A673 (cell line): ENCODE data around the gene LINC01488. TPM values are rescaled to one million over a fixed set of nuclear protein-coding genes. Genes with fewer than 3 reads are reported as not detected.

Experiments
- BruUV-seq: library from RNA; stranded (reverse); fragments of 400-500 nt; replicated peaks from 2 replicates; lab custom pipeline; 2021; lab: Mats Ljungman, UMichigan
- CTCF ChIA-PET: fragments of 300-600 bp; sonication (Branson Sonifier 250); formaldehyde crosslinking; loops from one replicate; lab custom pipeline; 2022; ENCODE audit warnings: antibody characterized with exemption; lab: Charles Lee
- POLR2A ChIA-PET: fragments of 300-600 bp; sonication (Branson Sonifier 250); formaldehyde crosslinking; loops from one replicate; lab custom pipeline; 2022; ENCODE audit warnings: antibody characterized with exemption; ENCODE audit not compliant: low non-redundant PET; lab: Charles Lee
- DNase-seq: peaks from one replicate; pipeline ENCODE4 v3.0.0-alpha.2; 2015; ENCODE audit warnings: low spot score
- H3K27ac ChIP-seq: fragments of 200-600 bp; sonication (generic); 2 replicates; pipeline ENCODE4 v1.5.1; 2016; ENCODE audit warnings: mixed run types, low read depth, mild to moderate bottlenecking, mixed read lengths, antibody characterized with exemption, low read length; ENCODE audit not compliant: poor library complexity, severe bottlenecking
- H3K27me3 ChIP-seq: fragments of 200-600 bp; sonication (generic); replicated peaks from 2 replicates; pipeline ENCODE4 v1.6.1; 2017; ENCODE audit warnings: mixed run types, low read depth, mild to moderate bottlenecking, mixed read lengths, antibody characterized with exemption, low read length; ENCODE audit not compliant: insufficient read depth, poor library complexity
- H3K36me3 ChIP-seq: fragments of 200-600 bp; sonication (generic); 2 replicates; pipeline ENCODE4 v1.6.1; 2016; ENCODE audit warnings: mixed run types, mild to moderate bottlenecking, mixed read lengths, antibody characterized with exemption, low read length; ENCODE audit not compliant: insufficient read depth, poor library complexity, severe bottlenecking
- H3K4me1 ChIP-seq: fragments of 200-600 bp; sonication (generic); 2 replicates; pipeline ENCODE4 v1.6.1; 2017; ENCODE audit warnings: mixed run types, mild to moderate bottlenecking, mixed read lengths, antibody characterized with exemption, low read length; ENCODE audit not compliant: insufficient read depth, poor library complexity, severe bottlenecking
- H3K4me3 ChIP-seq: fragments of 200-600 bp; sonication (generic); 2 replicates; pipeline ENCODE4 v1.5.1; 2016; ENCODE audit warnings: low read depth, mixed run types, mild to moderate bottlenecking, mixed read lengths, low read length; ENCODE audit not compliant: poor library complexity, severe bottlenecking
- H3K9me3 ChIP-seq: fragments of 200-600 bp; sonication (generic); 2 replicates; pipeline ENCODE4 v1.6.1; 2016; ENCODE audit warnings: mixed run types, low read depth, mild to moderate bottlenecking, mixed read lengths, antibody characterized with exemption, low read length; ENCODE audit not compliant: poor library complexity, severe bottlenecking
- EZH2 ChIP-seq: fragments of 200-600 bp; sonication (generic); IDR thresholded peaks from 2 replicates; pipeline ENCODE4 v1.6.1; 2017; ENCODE audit warnings: borderline replicate concordance, low read depth, mild to moderate bottlenecking, mixed read lengths, antibody characterized with exemption, low read length; ENCODE audit not compliant: poor library complexity, severe bottlenecking
- intact Hi-C: fragments of 100-400 bp; cut with micrococcal nuclease; formaldehyde crosslinking; loops from one replicate; pipeline ENCODE4 v1.10.0; 2022; ENCODE audit not compliant: unreplicated experiment
- total RNA-seq: library from RNA; stranded (reverse); gene quantifications from 2 replicates; pipeline ENCODE4 v1.2.3, GENCODE V29; 2021
- TF ChIP-seq, protein P1 (sequence below): fragments of 300-800, 200-600 bp; sonication (generic); conservative IDR thresholded peaks from 2 replicates; pipeline ENCODE4 v1.5.1; 2017; ENCODE audit warnings: low read depth, mild to moderate bottlenecking, antibody characterized with exemption, low read length, moderate library complexity, mixed read lengths

The LINC01488 gene
- total RNA-seq, 1 experiment from 2014 or later = not detected

GRCh38 chr11:69491071-69492031 lies 9.9 kb downstream of the LINC01488 start:
- no peak for DNase-seq
- Histone ChIP-seq H3K9me3 (no peaks in the 10 kb centered on the region), H3K27me3 (no peaks in the 10 kb centered on the region), H3K4me1 (no peaks in the 10 kb centered on the region), H3K4me3 (no peak overlapping the region), H3K36me3 (no peaks in the 10 kb centered on the region), H3K27ac (no peak overlapping the region)
- TF ChIP-seq EZH2 = no peak
- TF ChIP-seq, protein P1, sequence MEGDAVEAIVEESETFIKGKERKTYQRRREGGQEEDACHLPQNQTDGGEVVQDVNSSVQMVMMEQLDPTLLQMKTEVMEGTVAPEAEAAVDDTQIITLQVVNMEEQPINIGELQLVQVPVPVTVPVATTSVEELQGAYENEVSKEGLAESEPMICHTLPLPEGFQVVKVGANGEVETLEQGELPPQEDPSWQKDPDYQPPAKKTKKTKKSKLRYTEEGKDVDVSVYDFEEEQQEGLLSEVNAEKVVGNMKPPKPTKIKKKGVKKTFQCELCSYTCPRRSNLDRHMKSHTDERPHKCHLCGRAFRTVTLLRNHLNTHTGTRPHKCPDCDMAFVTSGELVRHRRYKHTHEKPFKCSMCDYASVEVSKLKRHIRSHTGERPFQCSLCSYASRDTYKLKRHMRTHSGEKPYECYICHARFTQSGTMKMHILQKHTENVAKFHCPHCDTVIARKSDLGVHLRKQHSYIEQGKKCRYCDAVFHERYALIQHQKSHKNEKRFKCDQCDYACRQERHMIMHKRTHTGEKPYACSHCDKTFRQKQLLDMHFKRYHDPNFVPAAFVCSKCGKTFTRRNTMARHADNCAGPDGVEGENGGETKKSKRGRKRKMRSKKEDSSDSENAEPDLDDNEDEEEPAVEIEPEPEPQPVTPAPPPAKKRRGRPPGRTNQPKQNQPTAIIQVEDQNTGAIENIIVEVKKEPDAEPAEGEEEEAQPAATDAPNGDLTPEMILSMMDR = no peak
- BruUV-seq = no TSS peak
- intact Hi-C loops = no loop called here
- POLR2A ChIA-PET = no interaction called here
- CTCF ChIA-PET = no interaction called here

GRCh38 chr11:69492201-69492991 lies 10.9 kb downstream of the LINC01488 start:
- CTCF ChIA-PET = no interaction called here
- no TSS peak for BruUV-seq

More at GRCh38 chr11:69492201-69492991, 10.9 kb downstream of the LINC01488 start:
- POLR2A ChIA-PET = no interaction called here
- Histone ChIP-seq H3K9me3 (no peaks in the 10 kb centered on the region), H3K4me3 (no peak overlapping the region), H3K27me3 (no peaks in the 10 kb centered on the region), H3K27ac (no peak overlapping the region), H3K4me1 (no peaks in the 10 kb centered on the region), H3K36me3 (no peaks in the 10 kb centered on the region)
- DNase-seq = no peak
- no peak for TF ChIP-seq EZH2
- TF ChIP-seq, protein P1 = no peak
- intact Hi-C loops = no loop called here
